ENCODE data around the gene C18orf63. TPM values are rescaled to one million over a fixed set of nuclear protein-coding genes. Genes with fewer than 3 reads are reported as not detected.

Gene C18orf63
- total RNA-seq, 1 donor from 2014 or later: not detected

DNA sequence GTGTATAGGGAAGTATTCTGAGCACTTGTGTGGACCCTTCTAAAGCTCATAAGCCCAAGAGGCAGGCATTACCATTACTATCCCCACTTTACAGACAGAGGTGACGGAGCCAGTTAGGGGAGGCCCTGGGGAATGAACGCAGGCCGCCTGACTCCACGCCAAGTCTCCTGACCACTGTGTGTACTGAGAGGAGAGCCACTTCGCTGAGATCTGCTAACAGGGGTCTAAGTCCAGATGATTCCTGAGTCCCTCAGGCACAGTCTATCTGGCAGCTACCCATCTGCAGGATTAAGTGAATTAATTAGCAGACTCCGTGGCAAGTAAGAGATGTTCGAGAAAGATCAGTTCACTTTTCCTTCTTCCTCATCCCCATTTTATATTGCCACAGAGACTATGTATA, 37.6 kb upstream of the C18orf63 start:
- no peaks in the 10 kb centered on the region for H3K27me3 Mint-ChIP-seq
- peaks cover 44% of the 10 kb centered on the region for H3K4me1 Mint-ChIP-seq
- no peak for ATAC-seq (ENCODE audit: low read depth)
- TF ChIP-seq, protein P1, sequence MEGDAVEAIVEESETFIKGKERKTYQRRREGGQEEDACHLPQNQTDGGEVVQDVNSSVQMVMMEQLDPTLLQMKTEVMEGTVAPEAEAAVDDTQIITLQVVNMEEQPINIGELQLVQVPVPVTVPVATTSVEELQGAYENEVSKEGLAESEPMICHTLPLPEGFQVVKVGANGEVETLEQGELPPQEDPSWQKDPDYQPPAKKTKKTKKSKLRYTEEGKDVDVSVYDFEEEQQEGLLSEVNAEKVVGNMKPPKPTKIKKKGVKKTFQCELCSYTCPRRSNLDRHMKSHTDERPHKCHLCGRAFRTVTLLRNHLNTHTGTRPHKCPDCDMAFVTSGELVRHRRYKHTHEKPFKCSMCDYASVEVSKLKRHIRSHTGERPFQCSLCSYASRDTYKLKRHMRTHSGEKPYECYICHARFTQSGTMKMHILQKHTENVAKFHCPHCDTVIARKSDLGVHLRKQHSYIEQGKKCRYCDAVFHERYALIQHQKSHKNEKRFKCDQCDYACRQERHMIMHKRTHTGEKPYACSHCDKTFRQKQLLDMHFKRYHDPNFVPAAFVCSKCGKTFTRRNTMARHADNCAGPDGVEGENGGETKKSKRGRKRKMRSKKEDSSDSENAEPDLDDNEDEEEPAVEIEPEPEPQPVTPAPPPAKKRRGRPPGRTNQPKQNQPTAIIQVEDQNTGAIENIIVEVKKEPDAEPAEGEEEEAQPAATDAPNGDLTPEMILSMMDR (IDR thresholded peaks at IDR 0.05): no peak
- intact Hi-C loops (cut with micrococcal nuclease): no loop called here
- ChIA-PET POLR2A (no interaction called here), CTCF (no interaction called here)
- H3K36me3 Mint-ChIP-seq (ENCODE audit: low read depth): peaks cover 36% of the 10 kb centered on the region
- no peak for DNase-seq
- H3K9me3 Mint-ChIP-seq: no peaks in the 10 kb centered on the region
- no peak overlapping the region for H3K4me3 Mint-ChIP-seq
- no peak overlapping the region for H3K27ac Mint-ChIP-seq

DNA sequence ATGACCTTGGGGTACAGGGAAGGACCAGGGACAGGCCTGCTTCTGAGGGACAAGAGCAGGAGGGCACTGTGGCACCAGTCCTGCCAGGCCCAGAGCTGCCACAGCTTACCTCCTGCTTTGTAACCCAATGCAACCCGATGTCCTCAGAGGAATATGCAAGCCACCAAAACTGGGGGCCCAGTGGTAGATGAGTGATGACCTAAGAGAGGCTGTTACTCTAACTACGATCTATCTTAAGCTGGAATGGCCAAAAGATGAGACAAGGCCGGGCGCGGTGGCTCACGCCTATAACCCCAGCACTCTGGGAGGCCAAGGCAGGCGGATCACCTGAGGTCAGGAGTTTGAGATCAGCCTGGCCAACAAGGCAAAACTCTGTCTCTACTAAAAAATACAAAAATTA, 36.7 kb upstream of the C18orf63 start:
- Mint-ChIP-seq H3K27me3 (no peaks in the 10 kb centered on the region), H3K27ac (no peak overlapping the region), H3K36me3 (ENCODE audit: low read depth) (peaks cover 36% of the 10 kb centered on the region), H3K4me3 (no peak overlapping the region), H3K4me1 (peaks cover 52% of the 10 kb centered on the region), H3K9me3 (no peaks in the 10 kb centered on the region)
- ChIA-PET CTCF (no interaction called here), POLR2A (no interaction called here)
- DNase-seq: no peak
- intact Hi-C loops (cut with micrococcal nuclease): no loop called here
- ATAC-seq (ENCODE audit: low read depth): no peak
- TF ChIP-seq, protein P1 (IDR thresholded peaks at IDR 0.05): no peak

DNA sequence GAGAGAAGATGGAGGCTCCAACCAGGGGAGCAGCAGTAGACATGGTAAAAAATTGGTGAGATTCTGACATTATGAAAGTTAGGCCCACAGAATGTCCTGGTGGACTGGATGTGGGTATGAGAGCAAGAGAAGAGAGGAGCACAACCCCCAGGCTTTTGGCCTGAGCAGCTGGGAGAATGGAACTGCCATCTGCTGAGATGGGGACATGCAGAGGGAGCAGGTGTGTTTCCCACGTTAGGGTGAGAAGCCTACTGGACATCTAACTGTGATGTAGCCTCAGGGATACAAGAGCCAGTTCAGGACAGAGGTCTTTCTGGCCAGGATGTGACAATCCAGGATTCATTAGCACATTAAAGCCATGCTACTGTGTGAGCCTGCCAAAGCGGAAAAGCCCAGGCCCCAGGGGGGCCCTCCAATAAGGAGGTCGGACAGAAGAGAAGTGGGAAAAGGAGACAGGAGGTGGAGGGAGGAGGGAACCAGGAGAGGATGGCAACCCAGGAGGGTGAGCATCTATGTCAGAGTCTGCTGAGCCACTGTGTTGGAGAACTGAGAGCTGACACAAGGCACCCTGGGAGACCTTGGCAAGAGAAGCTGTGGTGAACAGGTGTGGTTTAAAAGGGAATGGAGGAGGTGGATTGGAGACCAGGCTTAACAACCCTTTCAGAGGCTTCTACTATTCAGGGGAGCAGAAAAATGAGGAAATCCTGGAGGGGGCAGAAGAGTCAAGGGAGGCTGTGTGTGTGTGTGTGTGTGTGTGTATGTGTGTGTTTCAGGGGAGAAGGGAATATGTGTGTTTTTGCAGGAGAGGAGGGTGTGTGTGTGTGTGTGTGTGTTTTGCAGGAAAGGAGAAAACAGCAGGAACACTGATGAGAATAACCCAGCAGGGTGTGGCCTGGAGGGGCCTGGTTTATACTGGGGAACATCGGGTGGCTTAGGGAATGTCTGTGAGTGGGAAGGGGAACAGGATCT, 34.3 kb upstream of the C18orf63 start:
- Mint-ChIP-seq H3K9me3 (no peaks in the 10 kb centered on the region), H3K4me3 (no peak overlapping the region)

DNA sequence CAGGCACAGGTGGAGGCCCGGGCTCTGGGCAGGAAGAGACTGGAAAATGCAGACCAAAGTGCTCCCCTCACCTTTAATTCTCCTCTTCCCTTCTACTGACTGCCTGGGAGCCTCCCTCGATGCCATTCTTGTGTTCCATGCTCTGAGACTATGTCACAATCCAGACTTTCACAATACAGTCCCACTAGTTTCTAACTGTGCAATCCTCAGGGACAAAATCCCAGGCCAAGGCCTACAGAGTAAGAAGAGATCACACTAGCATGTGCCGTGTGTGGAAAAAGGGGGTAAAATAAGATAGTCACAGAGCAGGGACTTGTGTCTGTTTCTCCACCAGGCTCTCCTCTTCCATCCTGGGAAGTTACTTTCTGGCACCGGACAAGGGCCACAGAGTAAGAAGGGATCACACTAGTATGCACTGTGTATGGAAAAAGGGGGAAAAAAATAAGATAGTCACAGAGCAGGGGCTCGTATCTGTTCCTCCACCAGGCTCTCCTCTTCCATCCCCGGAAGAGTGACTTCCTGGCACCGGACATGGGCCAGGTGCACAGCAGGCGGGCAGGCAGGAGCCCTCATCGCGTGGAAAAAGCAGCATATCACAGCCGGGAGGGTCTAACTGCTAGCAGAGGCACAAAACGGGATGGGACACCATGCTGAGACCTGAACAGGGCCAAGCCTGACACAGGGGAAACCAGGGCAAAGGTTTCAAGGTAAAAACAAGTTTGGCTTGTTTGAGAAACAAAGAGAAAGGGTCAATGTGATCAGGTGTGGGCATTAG, 33.5 kb upstream of the C18orf63 start:
- Mint-ChIP-seq H3K4me1 (peaks cover 52% of the 10 kb centered on the region), H3K9me3 (no peaks in the 10 kb centered on the region), H3K27ac (peak overlapping the region; percentile 0), H3K36me3 (ENCODE audit: low read depth) (peaks cover 20% of the 10 kb centered on the region), H3K4me3 (no peak overlapping the region), H3K27me3 (no peaks in the 10 kb centered on the region)
- TF ChIP-seq, protein P1 (IDR thresholded peaks at IDR 0.05): no peak
- no peak for DNase-seq
- POLR2A ChIA-PET: no interaction called here
- CTCF ChIA-PET: no interaction called here
- intact Hi-C loops (cut with micrococcal nuclease): no loop called here
- no peak for ATAC-seq (ENCODE audit: low read depth)

More for the DNA sequence above, 34.3 kb upstream of the C18orf63 start:
- ChIA-PET CTCF (no interaction called here), POLR2A (no interaction called here)
- TF ChIP-seq, protein P1 (IDR thresholded peaks at IDR 0.05): no peak
- DNase-seq (no peak), ATAC-seq (ENCODE audit: low read depth) (no peak)
- no peaks in the 10 kb centered on the region for H3K27me3 Mint-ChIP-seq
- intact Hi-C loops (cut with micrococcal nuclease): no loop called here
- peaks cover 27% of the 10 kb centered on the region for H3K36me3 Mint-ChIP-seq (ENCODE audit: low read depth)
- no peak overlapping the region for H3K27ac Mint-ChIP-seq
- H3K4me1 Mint-ChIP-seq: peaks cover 51% of the 10 kb centered on the region

All from activated B cell treated with CpG ODN at 0.5 μM for 24 hours (primary cell).